HCT116 (cell line): ENCODE data around the gene ZBTB16. TPM values are rescaled to one million over a fixed set of nuclear protein-coding genes. Genes with fewer than 3 reads are reported as not detected.

ENCODE experiments used
- ATAC-seq: fragments of 200-7000 bp; cut with Tn5 transposase; 2 replicates; pipeline ENCODE4 v1.9.1; 2020; ENCODE audit warnings: mild to moderate bottlenecking, moderate library complexity
- BruUV-seq: library from RNA; stranded (reverse); fragments of 400-500 nt; replicated peaks from 2 replicates; lab custom pipeline; 2021; lab: Mats Ljungman, UMichigan
- CTCF ChIA-PET: fragments of 300-600 bp; sonication (Branson Sonifier 250); formaldehyde crosslinking; loops from one replicate; lab custom pipeline; 2021; ENCODE audit warnings: antibody characterized with exemption; lab: Charles Lee
- POLR2A ChIA-PET: fragments of 300-600, 350-600 bp; sonication (Branson Sonifier 250); formaldehyde crosslinking; loops from one replicate; lab custom pipeline; 2021; ENCODE audit warnings: antibody characterized with exemption; lab: Charles Lee
- RAD21 ChIA-PET, 2 experiments: fragments of 300-600 bp; sonication (Branson Sonifier 250); formaldehyde crosslinking; loops; one replicate each; lab custom pipeline; 2023; ENCODE audit warnings: low total read pairs in 2 of 2; ENCODE audit not compliant: uncharacterized antibody in 2 of 2, unreplicated experiment in 2 of 2, low non-redundant PET in 1 of 2; lab: Charles Lee
- DNase-seq: peaks from one replicate; pipeline ENCODE4 v3.0.0-alpha.2; 2010; ENCODE audit warnings: low read depth, low spot score
- H2AFZ ChIP-seq: fragments of 200-600 bp; shearing (Covaris generic), sonication (generic); 2 replicates; pipeline ENCODE4 v1.6.1; 2017; ENCODE audit warnings: low read depth, mixed run types, mixed read lengths, antibody characterized with exemption, low read length; ENCODE audit not compliant: poor library complexity, severe bottlenecking
- H3K27ac ChIP-seq: 2 replicates; pipeline ENCODE4 v1.5.1; 2012; ENCODE audit warnings: low read depth, low read length
- H3K27me3 ChIP-seq: fragments of 200-600 bp; sonication (generic); 2 replicates; pipeline ENCODE4 v1.6.1; 2016; ENCODE audit warnings: mixed run types, low read length, mixed read lengths; ENCODE audit not compliant: insufficient read depth
- H3K36me3 ChIP-seq, 2 experiments: fragments of 200-500 bp in 1 of 2; fragments of 200-600 bp in 1 of 2; sonication (Bioruptor generic) in 1 of 2; sonication (generic) in 1 of 2; 2 replicates each; pipeline versions ENCODE4 v1.5.1 to v1.6.1; 2014 to 2016; ENCODE audit warnings: low read length in 2 of 2, inconsistent platforms in 1 of 2, mixed read lengths in 1 of 2, mixed run types in 1 of 2; ENCODE audit not compliant: insufficient read depth in 2 of 2, control insufficient read depth in 1 of 2
- H3K4me1 ChIP-seq, 2 experiments: fragments of 200-600 bp in 1 of 2; sonication (generic) in 1 of 2; 2 replicates each; pipeline versions ENCODE4 v1.5.1 to v1.6.1; 2012 to 2017; ENCODE audit warnings: low read length in 2 of 2, inconsistent platforms in 1 of 2, mild to moderate bottlenecking in 1 of 2, mixed read lengths in 1 of 2, mixed run types in 1 of 2, moderate library complexity in 1 of 2; ENCODE audit not compliant: insufficient read depth in 2 of 2, control insufficient read depth in 1 of 2
- H3K4me2 ChIP-seq: fragments of 200-600 bp; sonication (generic); 2 replicates; pipeline ENCODE4 v1.6.1; 2017; ENCODE audit warnings: mixed run types, low read length, mixed read lengths
- H3K4me3 ChIP-seq, 2 experiments: fragments of 200-600 bp in 1 of 2; sonication (generic) in 1 of 2; replicated peaks in 1 of 2; 2 replicates each; pipeline ENCODE4 v1.5.1; 2011 to 2016; ENCODE audit warnings: low read length in 2 of 2, control low read depth in 1 of 2, low read depth in 1 of 2, mild to moderate bottlenecking in 1 of 2, mixed read lengths in 1 of 2, mixed run types in 1 of 2
- H3K79me2 ChIP-seq: fragments of 200-600 bp; sonication (generic); 2 replicates; pipeline ENCODE4 v1.6.1; 2017; ENCODE audit warnings: mild to moderate bottlenecking, mixed run types, low read length, moderate library complexity, mixed read lengths; ENCODE audit not compliant: insufficient read depth
- H3K9ac ChIP-seq: fragments of 200-600 bp; sonication (generic); 2 replicates; pipeline ENCODE4 v1.6.1; 2016; ENCODE audit warnings: low read length, mixed read lengths
- H3K9me2 ChIP-seq: fragments of 200-600 bp; sonication (generic), shearing (Covaris generic); 2 replicates; pipeline ENCODE4 v1.6.1; 2017; ENCODE audit warnings: mixed run types, mild to moderate bottlenecking, moderate library complexity; ENCODE audit not compliant: insufficient read depth
- H3K9me3 ChIP-seq, 2 experiments: fragments of 200-500 bp in 1 of 2; fragments of 200-600 bp in 1 of 2; sonication (Bioruptor generic) in 1 of 2; sonication (generic) in 1 of 2; 2 replicates each; pipeline ENCODE4 v1.6.1; 2014 to 2017; ENCODE audit warnings: low read length in 2 of 2, mixed read lengths in 2 of 2, inconsistent platforms in 1 of 2, low read depth in 1 of 2, mild to moderate bottlenecking in 1 of 2, mixed run types in 1 of 2, moderate library complexity in 1 of 2; ENCODE audit not compliant: control insufficient read depth in 1 of 2, insufficient read depth in 1 of 2
- H4K20me1 ChIP-seq: fragments of 200-600 bp; sonication (generic), shearing (Covaris generic); 2 replicates; pipeline ENCODE4 v1.6.1; 2017; ENCODE audit warnings: mixed run types, mild to moderate bottlenecking, moderate library complexity; ENCODE audit not compliant: insufficient read depth
- CBX3 ChIP-seq: IDR thresholded peaks from 2 replicates; pipeline ENCODE4 v1.6.1; 2012; ENCODE audit warnings: low read depth
- CEBPB ChIP-seq: IDR thresholded peaks from 2 replicates; pipeline ENCODE4 v1.6.1; 2012; ENCODE audit warnings: low read depth
- EZH2phosphoT487 ChIP-seq: fragments of 200-600 bp; IDR thresholded peaks from 2 replicates; pipeline ENCODE4 v1.6.1; 2018; ENCODE audit warnings: antibody characterized with exemption, borderline replicate concordance
- FOSL1 ChIP-seq: IDR thresholded peaks from 2 replicates; pipeline ENCODE4 v1.6.1; 2012; ENCODE audit warnings: low read depth
- POLR2A ChIP-seq: IDR thresholded peaks from 2 replicates; pipeline ENCODE4 v1.7.0; 2011; ENCODE audit warnings: borderline replicate concordance; ENCODE audit not compliant: insufficient read depth, insufficient read length; ENCODE audit errors: extremely low read depth
- POLR2AphosphoS5 ChIP-seq: IDR thresholded peaks from 2 replicates; pipeline ENCODE4 v1.6.1; 2011; ENCODE audit warnings: mild to moderate bottlenecking, low read depth, low read length, moderate library complexity
- RAD21 ChIP-seq: IDR thresholded peaks from 2 replicates; pipeline ENCODE4 v1.6.1; 2012; ENCODE audit warnings: low read depth, mild to moderate bottlenecking
- REST ChIP-seq: IDR thresholded peaks from 2 replicates; pipeline ENCODE4 v1.6.1; 2012; ENCODE audit warnings: low read depth
- SP1 ChIP-seq: IDR thresholded peaks from 2 replicates; pipeline ENCODE4 v1.6.1; 2012; ENCODE audit warnings: low read depth
- TCF7L2 ChIP-seq: IDR thresholded peaks from 2 replicates; pipeline ENCODE4 v1.7.0; 2011; ENCODE audit warnings: borderline replicate concordance, inconsistent platforms; ENCODE audit not compliant: insufficient read depth, insufficient read length; ENCODE audit errors: extremely low read depth
- ZBTB33 ChIP-seq: IDR thresholded peaks from 2 replicates; pipeline ENCODE4 v1.6.1; 2011; ENCODE audit warnings: mild to moderate bottlenecking, low read length, moderate library complexity; ENCODE audit not compliant: insufficient replicate concordance; ENCODE audit errors: extremely low read depth
- ZFX ChIP-seq: fragments of 450-650 bp; IDR thresholded peaks from 2 replicates; pipeline ENCODE4 v1.6.1; 2017
- intact Hi-C: fragments of 100-400 bp; cut with micrococcal nuclease; formaldehyde crosslinking; loops from 2 replicates; pipeline ENCODE4 v1.10.0; 2022
- total RNA-seq: library from RNA; stranded (reverse); gene quantifications from one replicate; pipeline ENCODE4 v1.2.1, GENCODE V29; 2021; ENCODE audit not compliant: unreplicated experiment

ZBTB16 gene
- total RNA-seq, 1 experiment from 2014 or later = 0.30 TPM

- H3K27ac ChIP-seq = no peak overlapping the region
- H2AFZ ChIP-seq = no peak overlapping the region
- H3K27me3 ChIP-seq = peaks cover 26% of the 10 kb centered on the region
- no TSS peak for BruUV-seq
- POLR2A ChIA-PET = no interaction called here
- H3K9me3 ChIP-seq = no peaks in the 10 kb centered on the region
- no peak overlapping the region for H3K4me2 ChIP-seq
- CTCF ChIA-PET = no interaction called here
- H3K79me2 ChIP-seq = no peaks in the 10 kb centered on the region
- no peak overlapping the region for H3K9ac ChIP-seq
- intact Hi-C loops = no loop called here
- no peaks in the 10 kb centered on the region for H3K4me1 ChIP-seq
- H3K36me3 ChIP-seq = no peaks in the 10 kb centered on the region
- RAD21 ChIA-PET = no interaction called here
- H4K20me1 ChIP-seq = no peaks in the 10 kb centered on the region
- H3K4me3 ChIP-seq = no peak overlapping the region
- DNase-seq (no peak), ATAC-seq (no peak)
- TF ChIP-seq SP1 = no peak
- TF ChIP-seq EZH2phosphoT487 = no peak
- no peak for TF ChIP-seq ZBTB33
- TF ChIP-seq POLR2A = no peak
- no peak for TF ChIP-seq CBX3
- TF ChIP-seq REST = no peak
- TF ChIP-seq POLR2AphosphoS5 = no peak
- no peak for TF ChIP-seq CEBPB
- no peak for TF ChIP-seq RAD21
- no peak for TF ChIP-seq ZFX
- no peak for TF ChIP-seq TCF7L2
- TF ChIP-seq FOSL1 = no peak
- no peaks in the 10 kb centered on the region for H3K9me2 ChIP-seq
Observed at GRCh38 chr11:114073007-114073827, 13.7 kb downstream of the ZBTB16 start.
